Eye (tissue), 1 donor: ENCODE data around the gene ALDH4A1.

Experiments
- DNase-seq: peaks from one replicate; pipeline ENCODE4 v3.0.0-alpha.2; 2015

ALDH4A1 gene

DNA sequence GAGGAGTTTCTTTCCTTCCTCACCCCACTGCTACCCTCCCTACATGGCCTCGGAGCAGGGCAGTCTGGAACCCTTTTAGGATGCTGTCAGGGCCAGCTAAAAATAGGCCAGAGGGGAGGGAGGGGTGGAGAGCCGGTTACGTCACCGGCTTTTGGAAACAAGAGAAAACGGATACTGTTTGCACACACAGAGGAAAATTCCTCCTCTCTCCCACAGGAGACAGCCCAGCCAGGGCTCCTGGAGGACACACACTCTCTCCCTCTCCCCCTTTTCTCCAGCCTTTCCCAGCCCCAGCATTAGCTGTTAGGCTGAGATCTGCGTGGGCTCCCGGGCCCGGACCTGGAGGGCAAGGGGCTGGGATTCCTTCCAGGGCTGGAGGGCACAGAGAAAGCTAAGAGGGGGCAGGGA is 20.0 kb upstream of the ALDH4A1 start:
- DNase-seq: peak; percentile 86

DNA sequence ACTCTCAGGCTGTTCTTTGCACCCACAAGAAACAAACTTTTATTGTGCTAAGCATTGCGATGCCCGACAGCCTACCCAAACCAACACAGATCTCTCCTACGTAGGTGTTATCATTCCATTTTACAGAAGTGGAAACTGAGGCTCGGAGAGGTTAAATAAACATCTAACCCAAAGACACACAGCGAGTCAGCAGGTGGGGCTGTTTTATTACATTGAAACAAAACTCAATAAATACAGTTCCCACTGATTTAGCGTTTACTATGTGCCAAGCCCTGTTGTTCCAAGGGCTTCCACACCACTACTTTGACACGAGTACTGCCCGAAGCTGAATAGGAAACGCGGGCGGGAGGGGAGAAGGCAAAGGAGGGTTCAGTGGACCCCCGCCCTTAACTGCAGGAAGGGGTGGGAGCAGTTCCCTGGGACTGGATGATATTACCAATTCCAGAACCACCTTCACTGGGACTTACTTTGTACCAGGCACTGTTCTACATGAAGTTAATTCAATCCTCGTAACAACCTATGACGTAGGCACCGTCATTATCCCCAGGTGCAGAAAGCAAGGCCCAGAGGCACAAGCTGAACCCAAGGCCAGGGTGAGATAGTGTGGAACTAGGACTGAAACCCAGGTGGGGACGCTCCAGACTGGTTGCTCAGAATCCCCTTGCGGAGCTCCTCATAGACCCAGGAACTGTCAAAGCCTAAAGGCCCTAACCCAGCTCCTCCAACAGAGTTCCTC is 19.3 kb upstream of the ALDH4A1 start:
- peak; percentile 13 for DNase-seq

DNA sequence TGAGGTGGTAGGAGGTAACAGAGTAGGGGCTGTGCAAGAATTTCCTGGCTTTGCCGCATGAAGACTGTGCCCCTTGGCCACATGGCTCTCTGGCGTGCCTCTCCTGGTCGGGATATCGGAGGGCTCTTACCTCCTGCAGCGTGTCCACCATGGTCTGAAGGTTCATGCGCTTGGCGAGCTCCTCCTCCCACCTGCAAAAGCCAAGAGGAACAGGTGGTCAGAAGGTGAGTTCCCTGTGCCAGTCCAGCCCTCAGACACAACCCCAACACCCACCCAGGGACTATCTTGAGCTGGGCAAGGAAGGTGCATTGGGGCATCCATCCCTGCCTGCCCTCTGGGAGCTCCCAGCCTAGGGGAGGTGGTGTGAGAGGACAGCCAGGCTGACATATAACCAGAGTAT is 18.6 kb upstream of the ALDH4A1 start:
- no peak for DNase-seq

DNA sequence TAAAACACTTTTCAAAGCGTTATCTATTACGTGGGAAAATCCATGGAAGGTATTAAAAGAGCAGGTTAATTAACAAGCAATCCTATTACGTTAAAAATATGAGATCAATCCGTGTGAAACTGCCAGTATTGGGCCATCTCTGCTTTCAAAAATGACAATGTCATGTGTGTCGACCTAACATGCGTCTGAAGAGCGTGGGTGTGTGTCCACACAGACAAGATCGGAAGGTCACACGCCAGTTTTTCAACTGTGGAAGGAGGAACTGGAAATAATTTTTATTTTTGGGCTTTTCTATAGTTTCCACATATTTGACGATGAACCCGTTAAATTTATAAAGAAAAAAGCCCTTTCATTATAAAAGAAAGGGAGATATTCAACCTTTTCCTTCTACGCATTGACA is 17.6 kb upstream of the ALDH4A1 start:
- no peak for DNase-seq

DNA sequence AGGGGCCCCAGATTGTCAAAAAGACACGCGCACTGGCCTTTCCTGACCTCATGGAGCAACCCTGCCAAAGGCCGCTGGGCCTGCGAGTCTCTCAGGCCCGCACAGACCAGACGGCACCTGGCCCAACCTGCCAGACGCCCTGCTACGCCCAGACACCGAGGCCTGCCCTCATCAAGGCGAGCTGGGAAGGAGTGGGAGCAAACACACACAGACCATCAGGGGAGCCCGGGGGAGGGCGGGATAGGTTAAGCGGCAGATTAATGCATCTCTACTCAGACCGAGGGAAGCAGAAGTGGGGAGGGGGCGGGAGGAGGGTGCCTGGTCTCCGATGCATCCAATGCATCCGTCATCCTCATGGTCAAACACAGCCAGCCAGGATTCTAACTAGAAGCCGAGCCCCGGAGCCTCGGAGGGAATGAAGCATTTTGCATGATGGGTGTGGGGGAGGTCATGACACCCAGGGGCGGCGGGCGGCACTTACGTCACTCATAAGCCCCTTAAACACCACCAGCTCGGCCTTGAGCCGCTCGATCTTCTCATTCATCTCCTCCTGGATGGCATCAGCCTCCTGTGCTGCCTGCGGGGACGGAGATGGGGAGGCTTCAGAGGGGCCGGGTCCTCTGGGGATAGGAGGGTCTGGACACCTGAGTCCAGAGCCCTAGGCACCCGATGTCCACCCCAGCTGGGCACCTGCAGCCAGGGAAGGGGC is 17.0 kb upstream of the ALDH4A1 start:
- DNase-seq: peak; percentile 39

DNA sequence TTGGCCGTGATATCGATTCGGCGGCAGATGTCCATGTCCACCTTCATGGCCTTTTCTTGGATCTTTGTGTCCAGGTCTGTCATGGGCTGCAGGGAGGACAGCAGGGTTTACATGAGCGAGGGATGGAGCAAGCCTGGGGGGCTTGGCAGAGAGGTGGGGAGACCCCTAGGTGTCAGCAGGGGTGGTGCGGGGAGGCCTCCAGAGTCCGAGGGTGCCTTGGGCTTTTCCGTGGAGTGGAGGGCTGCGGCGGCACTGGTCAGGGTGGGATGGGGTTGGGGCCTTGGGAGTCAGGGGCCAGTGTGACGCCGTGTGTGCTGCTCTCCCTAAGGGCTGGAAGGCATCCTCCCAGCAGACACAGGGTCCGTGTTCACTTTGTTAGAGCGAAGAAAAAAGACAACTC is 16.1 kb upstream of the ALDH4A1 start:
- no peak for DNase-seq

DNA sequence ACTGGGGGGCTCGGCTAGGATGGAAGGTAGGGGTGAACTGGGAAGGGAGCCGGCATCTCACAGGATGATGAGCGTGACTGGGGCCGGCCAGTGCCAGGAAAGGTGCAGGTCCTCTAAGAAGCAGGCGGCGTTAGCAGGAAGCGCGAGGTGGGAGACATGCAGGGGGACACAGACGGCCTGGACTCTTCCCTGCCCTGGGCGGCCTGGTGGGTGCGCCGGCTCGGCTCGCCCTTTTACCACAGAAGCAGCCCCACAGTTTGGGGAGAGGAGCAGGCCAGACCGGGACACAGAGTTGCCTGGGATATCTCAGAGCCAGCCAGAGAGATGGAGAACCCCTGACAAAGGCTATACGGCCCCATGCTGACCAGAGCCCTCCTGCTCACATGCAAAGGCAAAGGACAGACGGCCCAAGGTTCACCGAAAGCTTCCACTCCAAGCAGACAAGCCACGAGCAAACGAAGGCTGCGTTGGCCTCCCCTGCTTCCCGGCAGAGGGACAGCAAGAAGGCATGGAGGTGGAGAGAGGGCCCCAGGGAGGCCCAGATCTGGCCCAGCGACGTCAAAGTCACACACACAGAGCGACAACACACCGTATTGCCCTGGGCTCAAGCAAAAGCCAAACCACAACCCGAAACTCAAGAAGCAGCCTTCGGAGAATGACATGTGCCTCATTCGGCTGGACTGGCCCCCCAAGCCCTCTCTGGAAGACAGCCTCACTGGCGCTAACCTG is 14.9 kb upstream of the ALDH4A1 start:
- DNase-seq: no peak

DNA sequence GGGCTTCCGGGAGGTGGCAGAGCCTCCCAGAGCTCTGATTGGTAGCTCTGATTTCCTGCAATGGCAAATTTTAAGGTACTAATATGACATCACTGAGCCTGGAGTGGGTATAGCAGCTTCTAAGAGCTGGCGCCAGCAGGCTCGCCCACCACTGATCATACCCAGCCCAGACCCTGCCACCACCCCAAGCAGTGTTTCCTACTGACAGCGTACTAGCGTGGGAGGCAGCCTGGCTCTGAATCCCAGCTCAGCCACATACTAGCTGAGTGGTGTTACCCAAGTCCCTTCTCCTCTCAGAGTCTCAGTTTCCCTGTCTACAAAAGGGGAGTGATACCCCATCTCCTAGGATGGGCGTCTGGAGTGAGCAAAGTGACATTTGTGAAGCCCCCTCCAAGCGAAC is 13.0 kb upstream of the ALDH4A1 start:
- DNase-seq: no peak

DNA sequence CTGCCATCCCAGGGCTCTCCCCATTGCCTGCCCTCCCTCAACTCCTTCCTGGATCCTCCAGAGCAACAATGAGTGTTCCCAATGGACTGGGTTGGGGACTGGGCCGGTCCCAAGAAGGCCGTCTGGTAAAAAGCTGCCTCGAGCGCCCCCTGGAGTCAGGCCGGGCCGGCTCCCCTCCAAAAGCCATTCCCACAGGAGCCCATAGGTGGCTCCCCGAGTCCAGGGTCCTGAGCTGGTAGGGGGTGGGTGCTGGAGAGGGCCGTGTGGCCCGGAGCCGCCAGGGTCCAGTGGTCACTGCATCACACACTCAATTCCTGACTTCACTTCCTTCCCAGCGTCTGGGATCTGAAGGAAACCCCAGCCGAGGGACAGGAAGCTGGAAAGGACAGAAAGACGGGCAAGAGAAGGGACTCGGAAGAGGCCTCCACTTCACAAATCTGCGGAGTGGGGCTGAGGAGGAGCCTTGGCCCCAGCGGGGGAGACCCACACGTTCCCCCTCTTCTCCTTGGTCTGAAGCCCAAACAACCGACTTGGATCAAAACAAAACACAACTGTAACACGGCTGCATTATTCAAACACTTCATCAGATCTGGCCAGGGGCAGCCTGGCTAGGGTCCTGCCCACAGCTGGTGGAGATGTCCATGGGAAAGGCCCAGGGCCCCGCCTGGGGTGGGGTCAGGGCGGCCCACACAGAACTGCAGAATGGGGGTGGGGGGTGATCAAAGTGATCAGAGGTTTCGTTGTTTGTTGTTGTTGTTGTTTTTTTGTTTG is 10.9 kb upstream of the ALDH4A1 start:
- DNase-seq: peak; percentile 82

DNA sequence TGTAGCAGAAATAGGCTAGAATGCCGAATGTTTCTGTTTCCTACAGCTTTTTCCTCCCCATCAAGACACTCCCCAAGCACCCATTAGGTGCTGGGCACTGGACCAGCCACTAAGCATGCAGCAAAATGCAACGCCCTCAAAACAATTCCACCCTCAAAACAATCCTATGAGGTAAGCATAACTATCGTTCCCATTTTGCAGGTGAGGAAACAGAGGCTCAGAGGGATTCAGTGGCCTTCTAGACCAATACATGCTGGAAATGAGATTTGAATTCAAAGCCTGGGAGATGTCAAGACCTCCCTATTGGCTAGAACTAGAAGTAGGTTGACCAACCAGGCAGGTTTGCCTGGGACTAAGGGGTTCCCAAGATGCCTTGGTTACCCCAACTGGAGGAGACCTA is 10.2 kb upstream of the ALDH4A1 start:
- DNase-seq: no peak

DNA sequence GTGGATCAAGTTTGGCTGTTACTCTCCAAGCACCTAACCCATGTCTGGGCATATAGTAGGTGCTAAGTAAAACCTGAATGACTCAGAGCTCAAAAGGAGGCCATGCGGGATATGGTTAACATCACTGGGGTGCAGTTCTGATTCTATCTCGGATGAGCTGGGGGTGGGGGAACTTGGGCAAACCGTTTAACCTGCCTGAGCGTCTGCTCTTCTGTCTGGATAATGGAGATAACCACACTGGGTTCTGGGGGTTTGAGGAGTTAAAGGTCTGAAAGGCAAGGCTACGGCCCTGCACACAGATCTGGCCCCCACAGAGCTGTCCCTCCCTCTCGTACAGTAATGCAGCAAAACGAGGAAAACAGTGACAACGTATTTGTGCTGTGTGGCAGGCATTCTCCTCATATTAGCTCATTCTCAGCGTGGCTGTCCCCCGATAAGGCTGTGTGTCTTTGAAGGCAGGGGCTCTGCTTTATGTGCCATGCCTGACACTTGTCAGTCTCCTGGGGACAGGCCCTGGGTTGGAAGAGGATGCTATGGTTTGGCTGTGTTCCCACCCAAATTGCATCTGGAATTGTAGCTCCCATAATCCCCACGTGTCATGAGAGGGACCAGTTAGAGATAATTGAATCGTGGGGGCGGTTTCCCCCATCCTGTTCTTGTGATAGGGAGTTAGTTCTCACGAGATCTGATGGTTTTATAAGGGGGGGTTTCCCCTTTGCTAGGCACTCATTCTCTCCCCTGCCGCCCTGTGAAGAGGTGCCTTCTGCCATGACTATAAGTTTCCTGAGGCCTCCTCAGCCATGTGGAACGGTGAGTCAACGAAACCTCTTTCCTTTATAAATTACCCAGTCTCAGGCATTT is 6.8 kb upstream of the ALDH4A1 start:
- no peak for DNase-seq

DNA sequence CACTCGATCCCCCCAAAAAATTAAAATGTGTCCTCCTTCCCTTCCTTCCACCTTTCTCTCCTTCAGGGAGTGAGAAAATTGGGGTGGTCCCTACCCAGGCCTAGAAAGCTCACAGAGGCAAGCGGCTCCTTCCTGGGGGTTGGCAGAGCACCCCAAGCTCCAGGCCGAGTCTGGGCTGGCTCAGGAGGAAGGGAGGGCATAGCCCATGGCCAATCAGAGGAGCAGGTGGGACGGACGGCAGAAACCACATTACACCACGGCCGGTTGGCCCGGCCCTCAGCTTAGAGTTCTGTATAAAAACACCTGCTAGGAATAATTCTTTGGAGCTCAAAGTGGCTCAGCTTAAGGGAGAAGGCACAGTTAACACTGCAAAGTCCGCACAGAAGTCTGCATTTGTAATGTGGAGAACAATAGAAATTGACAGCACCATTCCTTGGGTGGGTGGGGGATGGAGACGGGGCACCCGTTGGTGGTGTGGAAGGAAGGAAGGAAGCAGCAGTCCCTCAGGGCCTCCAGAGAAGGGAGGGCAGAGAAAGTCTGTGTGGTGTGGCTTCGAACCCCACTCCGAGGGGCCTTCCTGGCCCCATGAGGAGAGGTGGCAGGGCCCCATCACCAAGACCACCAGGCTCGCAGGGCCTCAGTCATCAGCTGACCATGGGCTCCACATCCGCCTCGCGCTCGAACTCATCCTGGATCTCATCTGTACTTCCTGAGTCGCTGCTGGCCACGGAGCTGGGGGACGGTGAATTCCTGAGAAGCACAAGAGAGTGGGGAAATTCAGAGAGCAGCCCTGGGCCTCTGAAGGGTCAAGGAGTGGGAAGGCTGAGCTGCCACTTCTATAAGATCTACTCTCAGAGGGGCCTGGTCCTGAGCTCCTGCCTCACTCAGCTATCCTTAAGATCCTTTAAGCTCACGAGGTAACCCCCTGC is 5.8 kb upstream of the ALDH4A1 start:
- peak; percentile 18 for DNase-seq

DNA sequence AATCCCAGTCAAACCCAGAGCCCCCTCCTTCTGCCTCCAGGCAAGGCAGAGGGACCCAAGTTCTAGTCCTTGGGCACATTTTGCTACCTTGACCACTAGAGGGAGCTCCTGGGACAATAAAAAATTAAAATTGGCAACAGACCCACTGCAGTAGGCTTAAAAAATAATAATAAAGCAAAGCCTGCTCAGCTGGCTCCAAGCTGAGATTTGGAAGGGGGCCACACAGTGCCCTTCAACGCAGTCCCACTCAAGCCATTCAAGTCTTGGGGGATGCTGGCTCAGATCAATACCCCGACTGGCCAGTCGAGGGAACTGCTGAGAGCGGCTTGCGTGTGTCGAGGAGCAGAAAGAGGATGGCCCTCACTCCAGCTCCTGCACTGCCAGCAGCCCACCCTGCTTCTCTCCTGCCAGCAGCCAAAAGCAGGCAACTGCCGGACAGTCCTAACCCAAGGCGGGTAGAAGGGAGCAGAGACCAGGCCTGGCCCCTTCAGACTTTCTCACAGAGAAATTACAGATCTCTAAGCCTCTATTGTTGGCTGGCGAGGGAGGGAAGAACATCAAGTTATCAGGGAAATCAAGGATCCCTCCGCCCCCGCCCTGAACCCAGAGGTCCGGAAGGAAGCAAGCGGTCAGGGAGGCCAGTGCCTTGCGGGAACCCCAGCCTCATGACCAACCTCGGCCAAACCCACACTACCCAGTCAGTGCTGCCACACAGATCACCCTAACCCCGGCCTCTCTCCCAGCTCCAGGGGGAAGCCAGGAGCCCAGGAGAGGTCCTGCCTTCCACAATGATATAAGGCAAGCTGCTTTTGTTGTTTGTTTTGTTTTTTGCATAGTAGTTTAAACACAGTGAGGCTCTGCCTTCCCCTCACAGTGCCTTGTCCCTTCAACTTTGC is 4.9 kb upstream of the ALDH4A1 start:
- DNase-seq: peak; percentile 90

DNA sequence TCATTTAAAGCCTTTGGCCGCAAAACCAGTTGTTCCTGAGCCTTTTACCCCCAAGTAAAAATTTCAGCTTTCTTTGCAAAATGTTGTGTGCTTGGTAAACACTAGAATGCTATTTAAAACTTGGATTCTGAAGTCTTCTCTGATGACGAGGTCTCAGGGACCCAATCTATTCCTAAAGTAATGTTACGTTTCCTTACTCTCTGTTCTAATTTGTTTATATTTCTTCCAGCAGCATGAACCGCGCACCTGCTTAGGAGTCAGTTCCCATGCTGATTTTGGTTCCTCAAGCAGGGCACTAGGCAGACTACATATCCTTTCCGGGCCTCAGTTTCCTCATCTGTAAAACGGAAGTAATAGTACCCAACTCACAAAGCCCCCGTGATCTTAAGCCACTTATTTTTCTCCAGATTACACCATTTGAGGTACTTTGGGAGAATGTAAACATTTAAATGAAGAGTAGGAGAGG is 969 bp upstream of the ALDH4A1 start:
- DNase-seq: peak; percentile 20

DNA sequence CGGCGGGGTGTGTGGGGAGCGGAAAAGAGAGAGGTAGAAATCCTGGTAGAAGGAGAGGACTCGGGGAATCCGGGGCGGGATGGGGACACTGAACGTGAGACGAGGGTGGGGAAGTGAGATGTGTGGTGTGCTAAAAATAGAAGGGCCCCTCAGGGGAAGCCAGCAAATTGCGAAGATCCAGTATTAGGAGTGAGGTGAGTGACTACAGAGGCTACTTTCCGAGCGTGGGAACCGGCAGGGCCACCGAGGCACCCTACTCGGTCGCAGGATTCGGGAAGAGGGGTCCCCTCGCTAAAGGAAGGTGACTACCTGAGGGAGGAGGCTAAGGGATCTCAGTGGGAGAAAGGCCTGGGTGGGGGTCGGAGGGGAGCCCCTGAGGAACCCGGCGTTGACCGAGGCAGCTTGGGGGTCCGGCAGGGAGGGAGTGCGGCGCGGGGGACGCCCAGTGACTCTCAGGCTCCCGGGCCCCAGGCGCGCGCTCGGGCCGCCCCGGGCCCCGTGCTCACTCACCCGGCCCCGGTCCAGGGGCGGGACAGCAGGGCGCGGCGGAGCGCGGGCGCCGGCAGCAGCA is 318 bp downstream of the ALDH4A1 start:
- DNase-seq: peak; percentile 74

DNA sequence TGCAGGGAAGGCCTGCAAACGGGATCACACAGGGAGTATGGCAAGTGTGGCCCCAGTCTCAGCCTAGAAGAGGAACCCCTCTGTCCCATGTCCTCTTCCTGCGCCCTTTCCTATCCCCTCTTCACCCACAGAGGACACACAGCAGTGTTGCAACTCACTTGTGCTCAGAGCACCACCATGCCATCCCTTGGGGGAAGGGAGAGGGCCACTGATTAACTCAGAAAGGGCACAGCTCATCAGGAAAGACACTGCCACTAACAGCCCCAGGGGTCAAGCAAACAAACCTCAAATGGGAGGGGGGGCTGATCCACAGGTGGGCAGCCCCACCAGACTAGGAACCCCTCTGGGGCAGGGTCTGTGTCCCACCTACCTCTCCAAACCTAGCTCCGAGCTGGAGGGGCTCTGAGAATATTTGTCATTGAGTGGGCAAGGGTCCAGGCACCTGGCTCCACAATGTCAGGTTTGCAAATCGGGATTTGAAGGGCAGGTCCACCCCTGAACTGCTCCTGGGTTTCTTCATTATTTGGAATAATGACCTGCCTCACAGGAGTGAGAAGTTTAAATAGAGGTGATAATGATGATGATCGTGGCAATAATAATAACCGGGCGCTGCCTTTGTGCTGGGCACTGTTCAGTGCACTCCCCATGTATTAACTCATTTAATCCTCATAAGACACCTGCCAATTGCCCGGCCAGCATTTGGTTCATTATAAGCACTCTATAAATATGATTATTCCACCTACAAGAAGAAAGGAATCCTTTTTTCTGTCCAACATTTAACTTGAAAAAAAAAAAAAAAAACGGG is 1.0 kb downstream of the ALDH4A1 start:
- no peak for DNase-seq

DNA sequence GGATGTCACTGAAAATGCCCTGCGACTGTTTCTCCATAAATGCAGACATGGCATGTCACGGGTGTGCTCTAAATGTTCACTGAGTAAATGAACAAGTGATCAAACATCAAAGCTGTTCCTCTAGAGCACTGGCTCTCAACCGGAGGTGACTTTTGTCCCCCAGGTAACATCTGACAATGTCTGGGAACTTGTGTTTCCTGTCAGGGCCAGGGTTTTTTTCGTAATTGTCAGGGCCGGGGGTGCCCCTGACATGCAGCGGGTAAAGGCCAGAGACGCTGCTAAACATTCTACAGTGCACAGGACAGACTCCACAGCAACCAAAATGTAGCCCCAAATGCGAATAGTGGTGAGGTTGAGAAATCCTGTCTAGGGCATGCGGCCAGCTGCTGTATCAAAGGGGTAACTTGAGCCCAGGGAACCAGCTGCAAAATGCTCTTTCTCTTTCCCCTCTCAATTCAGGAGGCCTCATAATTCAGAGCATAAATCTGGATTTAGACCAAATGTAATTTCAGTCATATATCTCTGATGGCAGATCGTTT is 2.0 kb downstream of the ALDH4A1 start:
- DNase-seq: peak; percentile 37

DNA sequence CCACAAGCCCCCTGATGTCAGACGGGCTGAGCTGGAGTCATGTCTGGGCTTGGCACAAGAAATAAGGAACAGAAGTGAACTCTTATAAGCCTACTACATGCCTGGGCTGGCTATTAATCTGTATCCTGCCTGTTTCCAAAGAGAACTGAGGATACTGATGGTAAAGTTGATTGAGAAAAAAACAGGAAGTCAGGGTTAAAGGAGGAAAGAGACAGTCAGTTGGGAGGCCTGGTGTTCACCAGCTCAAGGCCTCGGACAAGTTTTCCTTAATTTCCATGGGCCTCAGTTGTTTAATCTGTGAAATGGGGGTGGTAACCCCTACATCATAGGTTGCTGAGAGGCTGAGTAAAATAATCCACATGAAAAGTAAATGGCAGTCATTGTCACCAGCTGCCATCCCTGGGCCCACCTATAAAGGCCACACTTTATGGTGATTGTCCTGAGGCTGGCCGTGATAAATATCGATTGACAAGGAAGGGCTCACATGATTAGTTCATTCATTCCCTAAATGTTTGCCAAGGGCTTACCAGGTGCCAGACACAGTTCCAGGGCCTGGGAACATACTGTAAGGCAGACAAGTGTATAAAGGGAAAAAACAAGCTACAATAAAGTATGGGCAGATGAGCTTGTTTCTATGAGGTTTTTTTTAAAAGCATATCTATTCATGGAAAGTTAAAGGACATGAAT is 2.8 kb downstream of the ALDH4A1 start:
- no peak for DNase-seq
